ENCODE results near the gene RAPGEF3. TPM values are rescaled to one million over a fixed set of nuclear protein-coding genes. Genes with fewer than 3 reads are reported as not detected.

RAPGEF3 gene
- total and polyA plus RNA-seq, 2 experiments from 2014 or later, result 2.1 to 2.6 TPM

GRCh38 chr12:47744005-47744651 lies 14.6 kb downstream of the RAPGEF3 start:
- WGBS (ENCODE audit: low lambda C conversion rate, missing lambda C conversion rate), result 34% methylated on average over 9 of the region's 10 CpGs
- no peaks in the 10 kb centered on the region for H4K20me1 ChIP-seq (ENCODE audit: insufficient read depth, poor library complexity, severe bottlenecking)
- DNase-seq (ENCODE audit: low spot score), result peak; percentile 83

GRCh38 chr12:47743311-47743860 lies 15.3 kb downstream of the RAPGEF3 start:
- H3K27ac ChIP-seq, result no peak overlapping the region
- TF ChIP-seq EZH2phosphoT487 (IDR thresholded peaks at IDR 0.05; ENCODE audit: low read depth, severe bottlenecking, unreplicated experiment) (no peak), CTCF (IDR thresholded peaks at IDR 0.05; ENCODE audit: poor library complexity) (no peak), EZH2 (IDR thresholded peaks at IDR 0.05; ENCODE audit: borderline replicate concordance) (no peak)

More at GRCh38 chr12:47744005-47744651, 14.6 kb downstream of the RAPGEF3 start:
- Histone ChIP-seq H3K9me3 (ENCODE audit: low read depth) (no peaks in the 10 kb centered on the region), H3K36me3 (replicated peaks; ENCODE audit: insufficient read depth, low read depth) (no peaks in the 10 kb centered on the region), H3K79me2 (no peaks in the 10 kb centered on the region), H3K9me2 (replicated peaks; ENCODE audit: insufficient read depth) (no peaks in the 10 kb centered on the region), H3K27ac (no peak overlapping the region), H3K4me2 (no peak overlapping the region), H3K27me3 (no peaks in the 10 kb centered on the region), H3K4me1 (ENCODE audit: insufficient read depth) (no peaks in the 10 kb centered on the region), H2AFZ (no peak overlapping the region), H3K4me3 (no peak overlapping the region)
- TF ChIP-seq EZH2 (IDR thresholded peaks at IDR 0.05; ENCODE audit: borderline replicate concordance), result no peak
- peak; percentile 69 for TF ChIP-seq CTCF (IDR thresholded peaks at IDR 0.05; ENCODE audit: poor library complexity)

GRCh38 chr12:47742253-47742825 lies 16.3 kb downstream of the RAPGEF3 start:
- TF ChIP-seq CTCF (IDR thresholded peaks at IDR 0.05; ENCODE audit: poor library complexity) (peak; percentile 87), EZH2phosphoT487 (IDR thresholded peaks at IDR 0.05; ENCODE audit: low read depth, severe bottlenecking, unreplicated experiment) (no peak)
- Histone ChIP-seq H3K79me2 (no peaks in the 10 kb centered on the region), H2AFZ (no peak overlapping the region), H3K4me3 (no peak overlapping the region), H3K9me2 (replicated peaks; ENCODE audit: insufficient read depth) (no peaks in the 10 kb centered on the region), H3K9me3 (ENCODE audit: low read depth) (no peaks in the 10 kb centered on the region), H3K27me3 (no peaks in the 10 kb centered on the region), H3K4me2 (no peak overlapping the region), H3K36me3 (replicated peaks; ENCODE audit: insufficient read depth, low read depth) (no peaks in the 10 kb centered on the region), H3K4me1 (ENCODE audit: insufficient read depth) (no peaks in the 10 kb centered on the region), H4K20me1 (ENCODE audit: insufficient read depth, poor library complexity, severe bottlenecking) (no peaks in the 10 kb centered on the region), H3K27ac (no peak overlapping the region)
- 74% methylated on average over 7 of the region's 7 CpGs for WGBS (ENCODE audit: low lambda C conversion rate, missing lambda C conversion rate)
- DNase-seq (ENCODE audit: low spot score), result peak; percentile 39

More at GRCh38 chr12:47743311-47743860, 15.3 kb downstream of the RAPGEF3 start:
- Histone ChIP-seq H3K9me2 (replicated peaks; ENCODE audit: insufficient read depth) (no peaks in the 10 kb centered on the region), H3K4me2 (no peak overlapping the region), H4K20me1 (ENCODE audit: insufficient read depth, poor library complexity, severe bottlenecking) (no peaks in the 10 kb centered on the region), H3K27me3 (no peaks in the 10 kb centered on the region), H3K79me2 (no peaks in the 10 kb centered on the region), H3K4me3 (no peak overlapping the region), H2AFZ (no peak overlapping the region), H3K4me1 (ENCODE audit: insufficient read depth) (no peaks in the 10 kb centered on the region), H3K36me3 (replicated peaks; ENCODE audit: insufficient read depth, low read depth) (no peaks in the 10 kb centered on the region), H3K9me3 (ENCODE audit: low read depth) (no peaks in the 10 kb centered on the region)
- 83% methylated on average over 9 of the region's 9 CpGs for WGBS (ENCODE audit: low lambda C conversion rate, missing lambda C conversion rate)
- no peak for DNase-seq (ENCODE audit: low spot score)
